H1 (cell line): ENCODE measurements around the gene HOXB7. TPM values are rescaled to one million over a fixed set of nuclear protein-coding genes. Genes with fewer than 3 reads are reported as not detected.

ENCODE experiments used
- CTCF ChIA-PET: fragments of 300-600 bp; sonication (Branson Sonifier 250); formaldehyde crosslinking; loops from one replicate; lab custom pipeline; 2021; ENCODE audit not compliant: partially characterized antibody; lab: Charles Lee
- POLR2A ChIA-PET: fragments of 300-600 bp; sonication (Branson Sonifier 250); formaldehyde crosslinking; loops from one replicate; lab custom pipeline; 2021; ENCODE audit warnings: inconsistent platforms; ENCODE audit not compliant: partially characterized antibody; lab: Charles Lee
- DNase-seq, 2 experiments: peaks; one replicate each; pipeline versions ENCODE4 v3.0.0 to v3.0.0-alpha.2; 2010 to 2022; ENCODE audit warnings: low spot score in 2 of 2, low read depth in 1 of 2, mixed read lengths in 1 of 2
- FAIRE-seq: peaks from 2 replicates; lab custom pipeline; 2011; peaks lifted over from hg19 to GRCh38; lab: Jason Lieb, UNC
- H2AFZ ChIP-seq: 2 replicates; pipeline ENCODE4 v1.8.1; 2012; ENCODE audit warnings: low read length, inconsistent platforms
- H2AK5ac ChIP-seq: 2 replicates; pipeline ENCODE4 v1.6.1; 2013; ENCODE audit warnings: low read depth, low read length
- H2BK120ac ChIP-seq: replicated peaks from 2 replicates; pipeline ENCODE3; 2013; ENCODE audit warnings: low read depth, low read length, inconsistent platforms
- H2BK12ac ChIP-seq: 2 replicates; pipeline ENCODE4 v1.6.1; 2013; ENCODE audit warnings: low read depth, low read length
- H2BK15ac ChIP-seq: 2 replicates; pipeline ENCODE4 v1.6.1; 2013; ENCODE audit warnings: low read length
- H2BK20ac ChIP-seq: 2 replicates; pipeline ENCODE4 v1.6.1; 2013; ENCODE audit warnings: low read length
- H2BK5ac ChIP-seq: 2 replicates; pipeline ENCODE4 v1.6.1; 2013; ENCODE audit warnings: low read depth, low read length
- H3K14ac ChIP-seq: 2 replicates; pipeline ENCODE4 v1.6.1; 2013; ENCODE audit warnings: inconsistent platforms; ENCODE audit not compliant: insufficient read length
- H3K18ac ChIP-seq: 2 replicates; pipeline ENCODE4 v1.6.1; 2013; ENCODE audit warnings: low read length; ENCODE audit errors: extremely low read depth
- H3K23ac ChIP-seq: 2 replicates; pipeline ENCODE4 v1.6.1; 2013; ENCODE audit warnings: inconsistent platforms; ENCODE audit not compliant: insufficient read length
- H3K23me2 ChIP-seq: 2 replicates; pipeline ENCODE4 v1.6.1; 2013; ENCODE audit warnings: low read depth, low read length
- H3K27ac ChIP-seq: 2 replicates; pipeline ENCODE4 v1.6.1; 2011; ENCODE audit warnings: low read depth, low read length, inconsistent platforms
- H3K27me3 ChIP-seq, 4 experiments: replicated peaks in 1 of 4; 1 replicate in 1 of 4; 2 replicates in 3 of 4; pipeline versions ENCODE4 v1.6.1 to v1.8.1; 2011 to 2013; ENCODE audit warnings: low read length in 3 of 4, mild to moderate bottlenecking in 3 of 4, inconsistent platforms in 2 of 4, mixed read lengths in 2 of 4, moderate library complexity in 1 of 4; ENCODE audit not compliant: control insufficient read depth in 3 of 4, insufficient read depth in 3 of 4; ENCODE audit errors: extremely low read depth in 1 of 4
- H3K36me3 ChIP-seq, 4 experiments: 2 replicates each; pipeline versions ENCODE4 v1.6.1 to v1.8.1; 2011 to 2013; ENCODE audit warnings: mild to moderate bottlenecking in 4 of 4, low read length in 3 of 4, moderate library complexity in 2 of 4, control low read depth in 1 of 4, inconsistent platforms in 1 of 4; ENCODE audit not compliant: insufficient read depth in 4 of 4, control insufficient read depth in 2 of 4
- H3K4ac ChIP-seq: replicated peaks from 2 replicates; pipeline ENCODE3; 2013; ENCODE audit warnings: low read length, low read depth, mixed read lengths, inconsistent platforms; ENCODE audit not compliant: insufficient read length
- H3K4me1 ChIP-seq, 4 experiments: replicated peaks in 1 of 4; 1 replicate in 1 of 4; 2 replicates in 3 of 4; pipeline versions ENCODE4 v1.6.1 to v1.8.1; 2011 to 2013; ENCODE audit warnings: low read length in 3 of 4, inconsistent platforms in 2 of 4, mixed read lengths in 1 of 4; ENCODE audit not compliant: insufficient read depth in 4 of 4, control insufficient read depth in 3 of 4
- H3K4me2 ChIP-seq, 2 experiments: 2 replicates each; pipeline versions ENCODE4 v1.6.1 to v1.8.1; 2011 to 2013; ENCODE audit warnings: low read depth in 2 of 2, low read length in 2 of 2, control low read depth in 1 of 2, inconsistent platforms in 1 of 2, mild to moderate bottlenecking in 1 of 2; ENCODE audit not compliant: insufficient read depth in 1 of 2
- H3K4me3 ChIP-seq, 4 experiments: fragments of 200-600, 300-600 bp in 1 of 4; sonication (generic), shearing (Covaris generic), sonication (Bioruptor Twin) in 1 of 4; 2 replicates each; pipeline versions ENCODE4 v1.5.1 to v1.8.1; 2011 to 2016; ENCODE audit warnings: low read length in 4 of 4, low read depth in 3 of 4, control low read depth in 2 of 4, inconsistent platforms in 2 of 4, mild to moderate bottlenecking in 2 of 4, mixed read lengths in 1 of 4, moderate library complexity in 1 of 4; ENCODE audit not compliant: insufficient read depth in 2 of 4; ENCODE audit errors: extremely low read depth in 1 of 4
- H3K56ac ChIP-seq: replicated peaks from 2 replicates; pipeline ENCODE3; 2013; ENCODE audit warnings: low read depth, mild to moderate bottlenecking, mixed read lengths, low read length, inconsistent platforms; ENCODE audit not compliant: insufficient read length
- H3K79me1 ChIP-seq: 2 replicates; pipeline ENCODE4 v1.6.1; 2013; ENCODE audit warnings: low read depth, low read length, control low read depth
- H3K79me2 ChIP-seq, 2 experiments: 2 replicates each; pipeline versions ENCODE4 v1.6.1 to v1.8.1; 2012 to 2013; ENCODE audit warnings: low read length in 2 of 2, mild to moderate bottlenecking in 2 of 2, inconsistent platforms in 1 of 2; ENCODE audit not compliant: insufficient read depth in 2 of 2, control insufficient read depth in 1 of 2
- H3K9ac ChIP-seq, 4 experiments: replicated peaks in 1 of 4; 1 replicate in 1 of 4; 2 replicates in 3 of 4; pipeline versions ENCODE4 v1.6.1 to v1.8.1; 2011 to 2013; ENCODE audit warnings: low read depth in 3 of 4, low read length in 3 of 4, control low read depth in 2 of 4, mild to moderate bottlenecking in 2 of 4, moderate library complexity in 2 of 4, inconsistent platforms in 1 of 4; ENCODE audit errors: extremely low read depth in 1 of 4
- H3K9me3 ChIP-seq, 2 experiments: 2 replicates each; pipeline versions ENCODE4 v1.6.1 to v1.8.1; 2012 to 2013; ENCODE audit warnings: mild to moderate bottlenecking in 2 of 2, moderate library complexity in 2 of 2, control low read depth in 1 of 2, inconsistent platforms in 1 of 2, low read depth in 1 of 2, low read length in 1 of 2, mixed read lengths in 1 of 2; ENCODE audit not compliant: insufficient read depth in 2 of 2
- H4K20me1 ChIP-seq, 2 experiments: replicated peaks in 1 of 2; 2 replicates each; pipeline versions ENCODE3 to v1.8.1; 2011 to 2013; ENCODE audit warnings: inconsistent platforms in 2 of 2, low read length in 2 of 2, mild to moderate bottlenecking in 1 of 2; ENCODE audit not compliant: insufficient read depth in 2 of 2, control insufficient read depth in 1 of 2
- H4K5ac ChIP-seq: 2 replicates; pipeline ENCODE4 v1.6.1; 2013; ENCODE audit warnings: low read length, low read depth, mixed read lengths, inconsistent platforms; ENCODE audit not compliant: insufficient read length
- H4K8ac ChIP-seq: 2 replicates; pipeline ENCODE4 v1.8.0; 2013; ENCODE audit warnings: mild to moderate bottlenecking, moderate library complexity, low read length, inconsistent platforms; ENCODE audit not compliant: insufficient read depth; ENCODE audit errors: extremely low read depth
- H4K91ac ChIP-seq: replicated peaks from 2 replicates; pipeline ENCODE3; 2013; ENCODE audit warnings: low read length, mixed read lengths, inconsistent platforms; ENCODE audit not compliant: insufficient read length
- CBX8 ChIP-seq: fragments of 300-800, 300-1000 bp; sonication (generic); IDR thresholded peaks from 2 replicates; pipeline ENCODE4 v1.7.1; 2016; ENCODE audit warnings: low read depth, low read length, borderline replicate concordance
- CTCF ChIP-seq, 3 experiments: IDR thresholded peaks; 1 replicate in 2 of 3; 2 replicates in 1 of 3; pipeline versions ENCODE4 v1.5.1 to v1.6.1; 2011; ENCODE audit warnings: low read length in 3 of 3, mild to moderate bottlenecking in 3 of 3, inconsistent platforms in 2 of 3, low read depth in 1 of 3, moderate library complexity in 1 of 3; ENCODE audit not compliant: insufficient read depth in 1 of 3; ENCODE audit errors: control extremely low read depth in 1 of 3
- EZH2 ChIP-seq: fragments of 200-600 bp; sonication (generic); IDR thresholded peaks from 2 replicates; pipeline ENCODE4 v1.7.1; 2012; ENCODE audit warnings: low read depth, mild to moderate bottlenecking, moderate library complexity, low read length, inconsistent platforms; ENCODE audit not compliant: severe bottlenecking
- MAX ChIP-seq: IDR thresholded peaks from 2 replicates; pipeline ENCODE4 v1.6.1; 2012; ENCODE audit warnings: inconsistent platforms
- SP1 ChIP-seq: IDR thresholded peaks from 2 replicates; pipeline ENCODE4 v1.6.1; 2011; ENCODE audit warnings: low read depth, low read length
- SUZ12 ChIP-seq: fragments of 200-600 bp; sonication (generic); IDR thresholded peaks from 2 replicates; pipeline ENCODE4 v1.6.1; 2012; ENCODE audit warnings: mild to moderate bottlenecking, inconsistent platforms, low read length, moderate library complexity, mixed read lengths
- TCF12 ChIP-seq: IDR thresholded peaks from 2 replicates; pipeline ENCODE4 v1.6.1; 2011; ENCODE audit warnings: low read depth, mild to moderate bottlenecking, low read length
- ZNF274 ChIP-seq: IDR thresholded peaks from 2 replicates; pipeline ENCODE4 v1.7.0; 2012; ENCODE audit warnings: low read length, borderline replicate concordance; ENCODE audit errors: extremely low read depth
- WGBS, 2 experiments: shearing (Covaris generic) in 1 of 2; methylation state at CpG; one replicate each; pipeline versions ENCODE4 v1.1.6 to v1.1.7; 2013 to 2015; ENCODE audit warnings: low lambda C conversion rate in 2 of 2, mixed read lengths in 2 of 2, inconsistent platforms in 1 of 2, low coverage in 1 of 2, missing lambda C conversion rate in 1 of 2; ENCODE audit not compliant: insufficient replicate concordance in 2 of 2, insufficient coverage in 1 of 2, insufficient read length in 1 of 2; ENCODE audit errors: extremely low coverage in 1 of 2, missing lambda C conversion rate in 1 of 2; 5-methylcytosine and 5-hydroxymethylcytosine counted together
- polyA plus RNA-seq, 7 experiments: library from polyadenylated mRNA; depleted of rRNA in 3 of 7; stranded (reverse) in 5 of 7; unstranded in 2 of 7; fragments of >200 nt in 5 of 7; fragments of 200-250 nt in 2 of 7; gene quantifications; 1 replicate in 5 of 7; 2 replicates in 1 of 7; 4 replicates in 1 of 7; pipeline versions ENCODE4 v1.2.1 to v1.2.3, GENCODE V29; 2011 to 2013; ENCODE audit warnings: missing spikeins in 2 of 7, mixed read lengths in 2 of 7
- total RNA-seq: library from RNA; stranded (reverse); fragmentation: NEBNext Ultra II Directional; extraction: Animal tissue kit (Norgen Biotek cat#: 25700); gene quantifications from 2 replicates; pipeline ENCODE4 v1.2.1, GENCODE V29; 2021

The HOXB7 gene
- total and polyA plus RNA-seq, 2 of the 8 experiments (the other 6 are each of a cell fraction or from before 2014, with no cell fraction given): not detected

GRCh38 chr17:48569240-48569582 lies 41.6 kb downstream of the HOXB7 start:
- Histone ChIP-seq H3K4me1 (peaks cover 0 to 8% (median 4%) of the 10 kb centered on the region in 4 experiments; a peak in 5 of 7 replicates), H3K4ac (no peak overlapping the region), H2AFZ (no peak overlapping the region), H3K27ac (no peak overlapping the region), H2BK12ac (no peak overlapping the region), H2BK15ac (no peak overlapping the region), H3K4me3 (no peak overlapping the region), H3K79me2 (no peaks in the 10 kb centered on the region), H2BK20ac (no peak overlapping the region), H4K5ac (no peak overlapping the region), H3K9me3 (no peaks in the 10 kb centered on the region), H4K8ac (no peak overlapping the region), H3K23me2 (peaks cover 4% of the 10 kb centered on the region; the same call in 1 of the 2 replicates), H3K9ac (no peak overlapping the region), H3K14ac (no peak overlapping the region), H2BK5ac (no peak overlapping the region), H3K27me3 (peaks cover 99 to 100% (median 100%) of the 10 kb centered on the region in 4 experiments), H3K36me3 (no peaks in the 10 kb centered on the region; a peak in 1 of 8 replicates), H3K23ac (no peak overlapping the region), H3K4me2 (no peak overlapping the region), H2AK5ac (no peak overlapping the region), H2BK120ac (no peak overlapping the region), H3K18ac (no peak overlapping the region), H4K91ac (no peak overlapping the region), H3K56ac (no peak overlapping the region), H3K79me1 (no peaks in the 10 kb centered on the region), H4K20me1 (peaks cover 9 to 46% of the 10 kb centered on the region in 2 experiments)
- ChIA-PET POLR2A (interaction anchor here (1.8 kb wide), 1 partner anchor 13 kb away, joined by 8 read pairs; no protein-coding TSS in a partner anchor), CTCF (interaction anchor here (0.5 to 4.8 kb wide), 7 partner anchors 10 to 527 kb away, joined by 3 to 32 read pairs (median 5); partner anchors contain the start of gene HOXB5)
- TF ChIP-seq ZNF274 (no peak), TCF12 (no peak), CBX8 (peak; percentile 16; the same call in 1 of the 2 replicates), SUZ12 (peak; percentile 29; the same call in 1 of the 2 replicates), CTCF (IDR thresholded peaks at IDR 0.05; ENCODE audit: control extremely low read depth in 1 of 3, insufficient read depth in 1 of 3, low read depth in 1 of 3, low read length in 3 of 3) (no peak), MAX (no peak), SP1 (no peak), EZH2 (no peak)
- DNase-seq (no peak), FAIRE-seq (no peak)
- 7% methylated on average over 3 of the region's 3 CpGs; no CpG with 5 or more reads in 1 of the 2 experiments for WGBS, 2 experiments
